Activated T-helper 2 cell treated with anti-CD3 and anti-CD28 coated beads, Interferon-gamma antibody, Interleukin-2, Interleukin-4, amounts not matched to agents 10 μg/mL and 5 μg/mL and 100 μg/mL, durations not matched to agents 14 hours and 24 hours and 36 hours (primary cell): ENCODE measurements around the gene DCAF16. TPM values are rescaled to one million over a fixed set of nuclear protein-coding genes. Genes with fewer than 3 reads are reported as not detected.
A peak's percentile ranks its signal among the peaks of the same experiment; 100 is the strongest.
"Not testable (repeated sequence)": the region's sequence is repeated elsewhere in the genome, so short reads cannot be mapped to it uniquely, and the experiment has no call there.

Experiments
- DNase-seq: peaks from one replicate; pipeline ENCODE4 v3.0.0; 2021; ENCODE audit warnings: low spot score
- H3K27ac Mint-ChIP-seq: one replicate; pipeline ENCODE4 v1.8.0; 2021; ENCODE audit warnings: mixed read lengths
- H3K27me3 Mint-ChIP-seq: one replicate; pipeline ENCODE4 v1.8.0; 2021; ENCODE audit warnings: low read depth, mixed read lengths
- H3K36me3 Mint-ChIP-seq: one replicate; pipeline ENCODE4 v1.8.0; 2021; ENCODE audit warnings: low read depth, mixed read lengths
- H3K4me1 Mint-ChIP-seq: one replicate; pipeline ENCODE4 v1.8.0; 2021; ENCODE audit warnings: low read depth, mixed read lengths
- H3K4me3 Mint-ChIP-seq: one replicate; pipeline ENCODE4 v1.8.0; 2021; ENCODE audit warnings: low read depth, mild to moderate bottlenecking, moderate library complexity, mixed read lengths
- H3K9me3 Mint-ChIP-seq: one replicate; pipeline ENCODE4 v1.8.0; 2021; ENCODE audit warnings: mixed read lengths
- intact Hi-C: fragments of 100-400 bp; cut with micrococcal nuclease; formaldehyde crosslinking; loops from one replicate; pipeline ENCODE4 v1.15.1; 2023
- total RNA-seq: library from RNA; stranded (reverse); gene quantifications from 2 replicates; pipeline ENCODE4 v1.2.3, GENCODE V29; 2022

Gene DCAF16
- total RNA-seq: 41.1 and 41.7 TPM in 2 replicates

GRCh38 chr4:17810260-17811077 is at the start of gene DCAF16, which contains the start of gene NCAPG:
Gene DCAF16 (minus strand): TSS chr4:17810757. CDS start chr4:17804141, 6,616 bp downstream.
Gene NCAPG (plus strand): TSS chr4:17810979. CDS start chr4:17811078, 99 bp downstream.
- Mint-ChIP-seq H3K27ac (peak within 1 kb of the TSS; percentile 100), H3K27me3 (no peaks in the 10 kb centered on the region), H3K4me1 (peaks cover 62% of the 10 kb centered on the region), H3K9me3 (no peaks in the 10 kb centered on the region), H3K36me3 (peaks cover 69% of the 10 kb centered on the region), H3K4me3 (peak within 1 kb of the TSS; percentile 100)
- peak; percentile 99 for DNase-seq
- intact Hi-C loops: loop anchor here (1.0 to 10.0 kb wide), 8 partner anchors 144 to 1586 kb away; partner anchors contain the start of genes LAP3, LCORL, QDPR and TAPT1

- peaks cover 7% of the 10 kb centered on the region for H3K36me3 Mint-ChIP-seq
- H3K27me3 Mint-ChIP-seq: no peaks in the 10 kb centered on the region
- peaks cover 19% of the 10 kb centered on the region for H3K9me3 Mint-ChIP-seq
- H3K4me3 Mint-ChIP-seq: no peak overlapping the region
- intact Hi-C loops: no loop called here
- no peak for DNase-seq
- no peaks in the 10 kb centered on the region for H3K4me1 Mint-ChIP-seq
- no peak overlapping the region for H3K27ac Mint-ChIP-seq
Measured at GRCh38 chr4:17859793-17860406, 49.3 kb upstream of the DCAF16 start.

GRCh38 chr4:17854036-17854435 is 43.5 kb upstream of the DCAF16 start:
- DNase-seq: no peak
- H3K27ac Mint-ChIP-seq: no peak overlapping the region
- intact Hi-C loops: no loop called here
- peaks cover 3% of the 10 kb centered on the region for H3K36me3 Mint-ChIP-seq
- H3K4me1 Mint-ChIP-seq: no peaks in the 10 kb centered on the region
- peaks cover 4% of the 10 kb centered on the region for H3K9me3 Mint-ChIP-seq
- H3K4me3 Mint-ChIP-seq: no peak overlapping the region
- H3K27me3 Mint-ChIP-seq: no peaks in the 10 kb centered on the region

- Mint-ChIP-seq H3K4me1 (no peaks in the 10 kb centered on the region), H3K4me3 (no peak overlapping the region), H3K27me3 (no peaks in the 10 kb centered on the region), H3K27ac (no peak overlapping the region), H3K9me3 (no peaks in the 10 kb centered on the region), H3K36me3 (peaks cover 15% of the 10 kb centered on the region)
- intact Hi-C loops: no loop called here
- DNase-seq: no peak
Measured at GRCh38 chr4:17851959-17852358, 41.4 kb upstream of the DCAF16 start.

GRCh38 chr4:17850295-17850694 is 39.7 kb upstream of the DCAF16 start:
- H3K36me3 Mint-ChIP-seq: peaks cover 30% of the 10 kb centered on the region
- DNase-seq, H3K4me1 Mint-ChIP-seq, H3K27ac Mint-ChIP-seq, H3K4me3 Mint-ChIP-seq, H3K27me3 Mint-ChIP-seq, intact Hi-C loops, H3K9me3 Mint-ChIP-seq: not testable (repeated sequence)

- Mint-ChIP-seq H3K36me3 (peaks cover 68% of the 10 kb centered on the region), H3K9me3 (no peaks in the 10 kb centered on the region), H3K27me3 (no peaks in the 10 kb centered on the region)
Measured at GRCh38 chr4:17846266-17846665, 35.7 kb upstream of the DCAF16 start.

GRCh38 chr4:17823871-17824669 is 13.5 kb upstream of the DCAF16 start:
- DNase-seq: no peak
- no peak overlapping the region for H3K4me3 Mint-ChIP-seq

More at GRCh38 chr4:17846266-17846665, 35.7 kb upstream of the DCAF16 start:
- no peak overlapping the region for H3K27ac Mint-ChIP-seq
- H3K4me3 Mint-ChIP-seq: no peak overlapping the region
- no peaks in the 10 kb centered on the region for H3K4me1 Mint-ChIP-seq
- DNase-seq: no peak
- intact Hi-C loops: no loop called here

GRCh38 chr4:17817027-17817426 is 6.5 kb upstream of the DCAF16 start:
- Mint-ChIP-seq H3K36me3 (peaks cover 69% of the 10 kb centered on the region), H3K4me3 (peak overlapping the region; percentile 49)

More at GRCh38 chr4:17823871-17824669, 13.5 kb upstream of the DCAF16 start:
- Mint-ChIP-seq H3K36me3 (peaks cover 70% of the 10 kb centered on the region), H3K27ac (peak overlapping the region; percentile 51), H3K27me3 (no peaks in the 10 kb centered on the region), H3K4me1 (peaks cover 45% of the 10 kb centered on the region), H3K9me3 (no peaks in the 10 kb centered on the region)
- intact Hi-C loops: no loop called here

GRCh38 chr4:17816142-17816541 is 5.6 kb upstream of the DCAF16 start:
- Mint-ChIP-seq H3K27me3 (no peaks in the 10 kb centered on the region), H3K36me3 (peaks cover 68% of the 10 kb centered on the region), H3K9me3 (no peaks in the 10 kb centered on the region), H3K4me1 (peaks cover 55% of the 10 kb centered on the region), H3K27ac (peak overlapping the region; percentile 19), H3K4me3 (no peak overlapping the region)
- intact Hi-C loops: loop anchor here (10.0 kb wide), 3 partner anchors 139 to 1591 kb away; partner anchors contain the start of gene TAPT1
- DNase-seq: no peak

More at GRCh38 chr4:17817027-17817426, 6.5 kb upstream of the DCAF16 start:
- Mint-ChIP-seq H3K27ac (no peak overlapping the region), H3K27me3 (no peaks in the 10 kb centered on the region), H3K9me3 (no peaks in the 10 kb centered on the region), H3K4me1 (peaks cover 55% of the 10 kb centered on the region)
- no peak for DNase-seq
- intact Hi-C loops: loop anchor here (1.0 to 10.0 kb wide), 4 partner anchors 138 to 1592 kb away; partner anchors contain the start of gene TAPT1

GRCh38 chr4:17814140-17814539 is 3.6 kb upstream of the DCAF16 start:
- intact Hi-C loops: loop anchor here (5.0 to 10.0 kb wide), 4 partner anchors 141 to 1589 kb away; partner anchors contain the start of genes QDPR and TAPT1
- Mint-ChIP-seq H3K4me3 (no peak overlapping the region), H3K9me3 (no peaks in the 10 kb centered on the region), H3K4me1 (peaks cover 52% of the 10 kb centered on the region), H3K36me3 (peaks cover 74% of the 10 kb centered on the region), H3K27me3 (no peaks in the 10 kb centered on the region), H3K27ac (peak overlapping the region; percentile 44)
- no peak for DNase-seq

- H3K27me3 Mint-ChIP-seq: no peaks in the 10 kb centered on the region
- intact Hi-C loops: loop anchor here (5.0 to 10.0 kb wide), 4 partner anchors 142 to 1588 kb away; partner anchors contain the start of genes QDPR and TAPT1
- no peak for DNase-seq
- peak overlapping the region; percentile 100 for H3K4me3 Mint-ChIP-seq
- peaks cover 76% of the 10 kb centered on the region for H3K36me3 Mint-ChIP-seq
- H3K9me3 Mint-ChIP-seq: no peaks in the 10 kb centered on the region
- peaks cover 55% of the 10 kb centered on the region for H3K4me1 Mint-ChIP-seq
- peak overlapping the region; percentile 16 for H3K27ac Mint-ChIP-seq
Measured at GRCh38 chr4:17812801-17813200, 2.2 kb upstream of the DCAF16 start.

- Mint-ChIP-seq H3K4me3 (peak overlapping the region; percentile 100), H3K4me1 (peaks cover 56% of the 10 kb centered on the region), H3K27me3 (no peaks in the 10 kb centered on the region), H3K27ac (peak overlapping the region; percentile 91), H3K9me3 (no peaks in the 10 kb centered on the region), H3K36me3 (peaks cover 76% of the 10 kb centered on the region)
- intact Hi-C loops: loop anchor here (5.0 to 10.0 kb wide), 4 partner anchors 143 to 1587 kb away; partner anchors contain the start of genes QDPR and TAPT1
- no peak for DNase-seq
Measured at GRCh38 chr4:17812125-17812524, 1.6 kb upstream of the DCAF16 start.
